ENCODE results near the gene CD83. TPM values are rescaled to one million over a fixed set of nuclear protein-coding genes. Genes with fewer than 3 reads are reported as not detected.
A peak's percentile ranks its signal among the peaks of the same experiment; 100 is the strongest.

The CD83 gene
- total and polyA plus RNA-seq, 2 donors (not counting 1 experiment from before 2014, with no cell fraction given), result 320 to 332 TPM

DNA sequence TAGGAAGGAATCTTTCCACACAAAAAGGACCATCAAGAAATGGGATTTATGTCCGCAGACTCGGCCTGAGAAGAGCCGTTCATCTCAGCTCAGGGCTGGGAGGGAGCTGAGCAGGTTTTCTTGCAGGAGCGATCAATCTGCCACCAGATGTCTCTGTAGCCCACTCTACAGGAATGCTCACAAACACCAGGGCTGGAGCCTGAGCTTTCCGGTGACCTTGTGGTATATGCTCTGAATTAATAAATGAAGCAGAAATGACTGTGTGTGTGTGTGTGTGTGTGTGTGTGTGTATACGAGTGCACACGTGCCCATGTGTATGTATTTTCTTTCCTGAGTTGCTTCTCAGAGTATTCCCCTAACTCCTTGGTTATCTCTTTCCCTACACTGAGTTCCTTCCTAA is 12.0 kb downstream of the CD83 start:
- H3K4me1 Mint-ChIP-seq, result peaks cover 93% of the 10 kb centered on the region
- peaks cover 78 to 90% of the 10 kb centered on the region in 2 donors for H3K4me1 ChIP-seq (ENCODE audit: control insufficient read depth in 2 of 2, insufficient read depth in 2 of 2, low read length in 2 of 2)
- 52% methylated on average over 3 of the region's 7 CpGs for WGBS (ENCODE audit: insufficient coverage)
- peak overlapping the region; percentile 80 for H3K27ac Mint-ChIP-seq
- H3K27me3 ChIP-seq (replicated peaks in 1 of 4; ENCODE audit: control extremely low read depth in 1 of 4, control insufficient read depth in 3 of 4, insufficient read depth in 4 of 4, low read length in 3 of 4), result no peaks in the 10 kb centered on the region
- H3K4me3 Mint-ChIP-seq, result peak overlapping the region; percentile 82
- H4K20me1 ChIP-seq (ENCODE audit: control insufficient read depth, insufficient read depth, low read length, poor library complexity, severe bottlenecking), result peaks cover 98% of the 10 kb centered on the region
- TF ChIP-seq, protein P1, sequence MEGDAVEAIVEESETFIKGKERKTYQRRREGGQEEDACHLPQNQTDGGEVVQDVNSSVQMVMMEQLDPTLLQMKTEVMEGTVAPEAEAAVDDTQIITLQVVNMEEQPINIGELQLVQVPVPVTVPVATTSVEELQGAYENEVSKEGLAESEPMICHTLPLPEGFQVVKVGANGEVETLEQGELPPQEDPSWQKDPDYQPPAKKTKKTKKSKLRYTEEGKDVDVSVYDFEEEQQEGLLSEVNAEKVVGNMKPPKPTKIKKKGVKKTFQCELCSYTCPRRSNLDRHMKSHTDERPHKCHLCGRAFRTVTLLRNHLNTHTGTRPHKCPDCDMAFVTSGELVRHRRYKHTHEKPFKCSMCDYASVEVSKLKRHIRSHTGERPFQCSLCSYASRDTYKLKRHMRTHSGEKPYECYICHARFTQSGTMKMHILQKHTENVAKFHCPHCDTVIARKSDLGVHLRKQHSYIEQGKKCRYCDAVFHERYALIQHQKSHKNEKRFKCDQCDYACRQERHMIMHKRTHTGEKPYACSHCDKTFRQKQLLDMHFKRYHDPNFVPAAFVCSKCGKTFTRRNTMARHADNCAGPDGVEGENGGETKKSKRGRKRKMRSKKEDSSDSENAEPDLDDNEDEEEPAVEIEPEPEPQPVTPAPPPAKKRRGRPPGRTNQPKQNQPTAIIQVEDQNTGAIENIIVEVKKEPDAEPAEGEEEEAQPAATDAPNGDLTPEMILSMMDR (IDR thresholded peaks at IDR 0.05), result no peak
- no peak for TF ChIP-seq EZH2 (IDR thresholded peaks at IDR 0.05; ENCODE audit: borderline replicate concordance, insufficient read depth, low read depth, low read length, poor library complexity, severe bottlenecking)
- peak overlapping the region; percentile 80 for H3K4me2 ChIP-seq (replicated peaks; ENCODE audit: low read depth, low read length, poor library complexity, severe bottlenecking)
- peaks cover 0 to 5% (median 0%) of the 10 kb centered on the region in 3 donors for H3K9me3 ChIP-seq (ENCODE audit: control extremely low read depth in 1 of 3, control insufficient read depth in 2 of 3, insufficient read depth in 1 of 3, low read length in 2 of 3)
- DNase-seq (peak; percentile 69), ATAC-seq (ENCODE audit: low read depth) (no peak)
- peaks cover 94% of the 10 kb centered on the region for H3K79me2 ChIP-seq (ENCODE audit: control insufficient read depth, insufficient read depth, low read length)
- peak overlapping the region in 1 of 5 experiments; percentile 15 for H3K4me3 ChIP-seq (ENCODE audit: control extremely low read depth in 1 of 5, extremely low read depth in 1 of 5, insufficient read depth in 1 of 5, low read depth in 2 of 5, low read length in 4 of 5)
- peaks cover 9 to 88% of the 10 kb centered on the region in 2 experiments for H3K36me3 ChIP-seq (replicated peaks in 1 of 2; ENCODE audit: control extremely low read depth in 1 of 2, control insufficient read depth in 1 of 2, extremely low read depth in 1 of 2, insufficient read depth in 2 of 2, low read length in 1 of 2)
- CTCF ChIA-PET, result interaction anchor here (1.1 to 6.4 kb wide), 13 partner anchors 11 to 1311 kb away, joined by 3 to 56 read pairs (median 5); partner anchors contain the start of gene CD83
- H3K27ac ChIP-seq (ENCODE audit: low read length in 2 of 2), result peak overlapping the region in 1 of 2 donors; percentile 43
- no peak overlapping the region for H2AFZ ChIP-seq (ENCODE audit: insufficient read depth, low read depth, low read length, poor library complexity, severe bottlenecking)
- intact Hi-C loops (cut with micrococcal nuclease), result no loop called here
- no peaks in the 10 kb centered on the region for H3K9me3 Mint-ChIP-seq (ENCODE audit: insufficient read depth)
- no peaks in the 10 kb centered on the region for H3K27me3 Mint-ChIP-seq
- no peak overlapping the region for H3K9ac ChIP-seq (ENCODE audit: low read length)
- POLR2A ChIA-PET, result no interaction called here

DNA sequence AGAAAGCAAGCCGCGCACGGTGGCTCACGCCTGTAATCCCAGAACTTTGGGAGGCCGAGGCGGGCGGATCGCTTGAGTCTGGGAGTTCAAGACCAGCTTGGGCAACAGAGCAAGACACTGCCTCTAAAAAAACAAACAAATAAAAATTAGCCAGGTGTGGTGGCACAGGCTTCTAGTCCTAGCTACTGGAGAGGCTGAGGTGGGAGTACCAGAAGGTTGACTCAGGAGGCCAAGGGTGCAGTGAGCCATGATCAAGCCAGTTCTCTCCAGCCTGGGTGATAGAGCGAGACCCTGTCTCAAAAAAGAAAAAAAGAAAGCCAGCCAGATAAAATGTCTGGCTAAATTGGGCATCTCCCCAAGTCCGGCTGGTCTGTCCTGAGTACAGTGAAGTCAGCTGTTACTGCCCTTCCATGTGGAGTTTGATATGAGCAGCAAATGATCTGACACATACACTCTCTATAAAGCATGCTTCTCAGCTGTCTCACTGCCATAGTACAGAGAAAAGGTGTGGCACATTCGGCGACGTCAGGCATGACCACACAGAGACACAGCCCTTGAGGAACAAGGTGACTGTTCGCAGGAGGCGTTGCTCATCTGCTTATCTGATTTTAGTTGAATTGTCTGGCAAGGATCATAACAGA is 13.0 kb downstream of the CD83 start:
- H2AFZ ChIP-seq (ENCODE audit: insufficient read depth, low read depth, low read length, poor library complexity, severe bottlenecking), result no peak overlapping the region
- no peaks in the 10 kb centered on the region for H3K27me3 Mint-ChIP-seq
- H3K4me3 Mint-ChIP-seq, result peak overlapping the region; percentile 40
- 83% methylated on average over 9 of the region's 15 CpGs for WGBS (ENCODE audit: insufficient coverage)
- H3K27ac ChIP-seq (ENCODE audit: low read length in 2 of 2), result peak overlapping the region; percentile 23 to 43
- H3K27me3 ChIP-seq (replicated peaks in 1 of 4; ENCODE audit: control extremely low read depth in 1 of 4, control insufficient read depth in 3 of 4, insufficient read depth in 4 of 4, low read length in 3 of 4), result no peaks in the 10 kb centered on the region
- peaks cover 0 to 5% (median 0%) of the 10 kb centered on the region in 3 donors for H3K9me3 ChIP-seq (ENCODE audit: control extremely low read depth in 1 of 3, control insufficient read depth in 2 of 3, insufficient read depth in 1 of 3, low read length in 2 of 3)
- H3K4me2 ChIP-seq (replicated peaks; ENCODE audit: low read depth, low read length, poor library complexity, severe bottlenecking), result peak overlapping the region; percentile 80
- no peaks in the 10 kb centered on the region for H3K9me3 Mint-ChIP-seq (ENCODE audit: insufficient read depth)
- no peak overlapping the region for H3K9ac ChIP-seq (ENCODE audit: low read length)
- no peak overlapping the region for H3K4me3 ChIP-seq (ENCODE audit: control extremely low read depth in 1 of 5, extremely low read depth in 1 of 5, insufficient read depth in 1 of 5, low read depth in 2 of 5, low read length in 4 of 5)
- H4K20me1 ChIP-seq (ENCODE audit: control insufficient read depth, insufficient read depth, low read length, poor library complexity, severe bottlenecking), result peaks cover 98% of the 10 kb centered on the region
- peaks cover 84% of the 10 kb centered on the region for H3K79me2 ChIP-seq (ENCODE audit: control insufficient read depth, insufficient read depth, low read length)
- POLR2A ChIA-PET, result interaction anchor here (0.6 kb wide), 2 partner anchors 14 to 1530 kb away, joined by 4 to 7 read pairs; no protein-coding TSS in a partner anchor
- H3K27ac Mint-ChIP-seq, result peak overlapping the region; percentile 80
- H3K4me1 ChIP-seq (ENCODE audit: control insufficient read depth in 2 of 2, insufficient read depth in 2 of 2, low read length in 2 of 2), result peaks cover 68 to 81% of the 10 kb centered on the region in 2 donors
- CTCF ChIA-PET, result interaction anchor here (0.8 to 6.4 kb wide), 8 partner anchors 9 to 509 kb away, joined by 3 to 56 read pairs (median 12); partner anchors contain the start of gene CD83
- TF ChIP-seq EZH2 (IDR thresholded peaks at IDR 0.05; ENCODE audit: borderline replicate concordance, insufficient read depth, low read depth, low read length, poor library complexity, severe bottlenecking), result no peak
- TF ChIP-seq, protein P1 (IDR thresholded peaks at IDR 0.05), result no peak
- peaks cover 91% of the 10 kb centered on the region for H3K4me1 Mint-ChIP-seq
- peak; percentile 63 for ATAC-seq (ENCODE audit: low read depth)
- intact Hi-C loops (cut with micrococcal nuclease), result no loop called here
- H3K36me3 ChIP-seq (replicated peaks in 1 of 2; ENCODE audit: control extremely low read depth in 1 of 2, control insufficient read depth in 1 of 2, extremely low read depth in 1 of 2, insufficient read depth in 2 of 2, low read length in 1 of 2), result peaks cover 7 to 88% of the 10 kb centered on the region in 2 experiments
- peak; percentile 77 for DNase-seq

All from B cell (primary cell).